K562 (cell line): ENCODE data around the gene RBBP8.

Experiments
- CTCF ChIP-seq, 3 experiments: IDR thresholded peaks in 2 of 3; conservative IDR thresholded peaks in 1 of 3; 2 replicates each; pipeline ENCODE4 v1.5.1; 2011 to 2012; ENCODE audit warnings: low read length in 3 of 3, mild to moderate bottlenecking in 3 of 3, control low read depth in 2 of 3, improper control_type of control experiment in 1 of 3, inconsistent platforms in 1 of 3, low read depth in 1 of 3, mixed read lengths in 1 of 3, moderate library complexity in 1 of 3; ENCODE audit not compliant: insufficient read depth in 2 of 3
- ERF ChIP-seq: fragments of 450-650 bp; formaldehyde crosslinking; IDR thresholded peaks from 2 replicates; pipeline ENCODE4 v1.4.0; 2020; ENCODE audit warnings: mild to moderate bottlenecking, mixed read lengths
- RFX5 ChIP-seq: IDR thresholded peaks from 2 replicates; pipeline ENCODE4 v1.6.1; 2011; ENCODE audit warnings: low read depth, mild to moderate bottlenecking, improper control_type of control experiment, low read length

DNA sequence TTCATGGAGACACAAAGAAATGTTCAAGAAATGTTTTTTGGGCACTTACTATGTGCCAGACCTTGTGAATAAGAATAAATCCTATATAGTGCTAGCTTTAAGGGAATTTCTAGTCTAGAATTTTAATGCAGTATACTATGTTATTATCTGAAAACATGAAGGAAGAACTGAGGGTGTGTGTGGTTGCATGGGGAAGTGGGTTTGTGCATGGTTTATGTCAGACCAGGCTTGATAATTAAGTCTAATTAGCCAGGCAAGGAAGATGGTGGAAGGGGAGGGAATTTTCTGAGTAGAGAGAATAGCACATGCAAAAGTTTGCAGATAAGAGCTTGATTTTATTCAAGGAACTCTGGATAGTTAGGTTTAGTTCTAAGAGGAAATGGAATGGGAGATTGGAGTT, 6.5 kb downstream of the RBBP8 start:
- TF ChIP-seq CTCF (IDR thresholded peaks at IDR 0.05 in 2 of 3, conservative IDR thresholded peaks at IDR 0.05 in 1 of 3; ENCODE audit: insufficient read depth in 2 of 3, low read depth in 1 of 3, low read length in 3 of 3) (no peak), ERF (CRISPR knock-in tag) (no peak), RFX5 (no peak)
